IMR-90 (cell line): ENCODE measurements around the gene SMARCAD1. TPM values are rescaled to one million over a fixed set of nuclear protein-coding genes. Genes with fewer than 3 reads are reported as not detected.

ENCODE experiments used
- ATAC-seq: fragments of 200-7000 bp; cut with Tn5 transposase; 2 replicates; pipeline ENCODE4 v1.9.1; 2020; ENCODE audit warnings: low read depth, mild to moderate bottlenecking, moderate library complexity
- BruUV-seq: library from RNA; stranded (reverse); fragments of 400-500 nt; replicated peaks from 2 replicates; lab custom pipeline; 2021; lab: Mats Ljungman, UMichigan
- CTCF ChIA-PET: fragments of 300-600 bp; formaldehyde crosslinking; extraction: SDS; loops from one replicate; lab custom pipeline; 2021; ENCODE audit warnings: antibody characterized with exemption; lab: Yijun Ruan, JAX
- POLR2A ChIA-PET: fragments of 300-600 bp; sonication (Branson Sonifier 250); formaldehyde crosslinking; loops from one replicate; lab custom pipeline; 2022; ENCODE audit warnings: antibody characterized with exemption; ENCODE audit not compliant: unreplicated experiment; lab: Charles Lee
- DNase-seq: peaks from one replicate; pipeline ENCODE4 v3.0.0; 2013
- H2AFZ ChIP-seq: replicated peaks from 2 replicates; pipeline ENCODE3; 2013; ENCODE audit warnings: low read length, mild to moderate bottlenecking; ENCODE audit not compliant: poor library complexity
- H2AK5ac ChIP-seq: 2 replicates; pipeline ENCODE4 v1.6.1; 2013; ENCODE audit warnings: low read depth, low read length, inconsistent platforms
- H2AK9ac ChIP-seq: replicated peaks from 2 replicates; pipeline ENCODE3; 2013; ENCODE audit warnings: mild to moderate bottlenecking, low read depth, low read length, moderate library complexity; ENCODE audit not compliant: poor library complexity
- H2BK120ac ChIP-seq: 2 replicates; pipeline ENCODE4 v1.6.1; 2013; ENCODE audit warnings: low read depth, low read length, inconsistent platforms
- H2BK15ac ChIP-seq: 3 replicates; pipeline ENCODE4 v1.6.1; 2013; ENCODE audit warnings: low read depth, low read length, inconsistent platforms
- H2BK20ac ChIP-seq: 2 replicates; pipeline ENCODE4 v1.6.1; 2013; ENCODE audit warnings: low read depth, mild to moderate bottlenecking, inconsistent platforms, low read length, moderate library complexity
- H2BK5ac ChIP-seq: 2 replicates; pipeline ENCODE4 v1.6.1; 2013; ENCODE audit warnings: mild to moderate bottlenecking, low read depth, low read length, inconsistent platforms; ENCODE audit not compliant: poor library complexity, severe bottlenecking
- H3K14ac ChIP-seq: replicated peaks from 2 replicates; pipeline ENCODE4 v1.6.1; 2013; ENCODE audit warnings: low read depth, low read length, inconsistent platforms
- H3K18ac ChIP-seq: 2 replicates; pipeline ENCODE4 v1.6.1; 2013; ENCODE audit warnings: low read depth, low read length, control low read depth
- H3K23ac ChIP-seq: 2 replicates; pipeline ENCODE4 v1.6.1; 2013; ENCODE audit warnings: low read depth, low read length, inconsistent platforms
- H3K27ac ChIP-seq: 2 replicates; pipeline ENCODE4 v1.5.1; 2013; ENCODE audit warnings: mild to moderate bottlenecking, control low read depth, low read length; ENCODE audit not compliant: insufficient read depth
- H3K27me3 ChIP-seq: 2 replicates; pipeline ENCODE4 v1.6.1; 2013; ENCODE audit warnings: low read length; ENCODE audit not compliant: control insufficient read depth, insufficient read depth
- H3K36me3 ChIP-seq: 2 replicates; pipeline ENCODE4 v1.6.1; 2013; ENCODE audit warnings: low read length, mixed read lengths; ENCODE audit not compliant: control insufficient read depth, insufficient read depth
- H3K4ac ChIP-seq: 2 replicates; pipeline ENCODE4 v1.6.1; 2013; ENCODE audit warnings: low read depth, low read length, inconsistent platforms
- H3K4me1 ChIP-seq: 2 replicates; pipeline ENCODE4 v1.6.1; 2013; ENCODE audit warnings: low read length, mixed read lengths; ENCODE audit not compliant: control insufficient read depth, insufficient read depth
- H3K4me2 ChIP-seq: 2 replicates; pipeline ENCODE4 v1.6.1; 2013; ENCODE audit warnings: low read depth, mild to moderate bottlenecking, control low read depth, low read length, moderate library complexity
- H3K4me3 ChIP-seq: 2 replicates; pipeline ENCODE4 v1.5.1; 2013; ENCODE audit warnings: low read depth, mild to moderate bottlenecking, control low read depth, low read length, moderate library complexity; ENCODE audit not compliant: insufficient read depth
- H3K56ac ChIP-seq: 2 replicates; pipeline ENCODE4 v1.6.1; 2013; ENCODE audit warnings: low read length, inconsistent platforms; ENCODE audit not compliant: insufficient read depth; ENCODE audit errors: extremely low read depth
- H3K79me1 ChIP-seq, 2 experiments: 2 replicates each; pipeline ENCODE4 v1.6.1; 2013; ENCODE audit warnings: low read length in 2 of 2, inconsistent platforms in 1 of 2, low read depth in 1 of 2
- H3K9ac ChIP-seq: 2 replicates; pipeline ENCODE4 v1.6.1; 2013; ENCODE audit warnings: low read depth, low read length, control low read depth
- H3K9me1 ChIP-seq: 2 replicates; pipeline ENCODE4 v1.6.1; 2013; ENCODE audit warnings: low read length, inconsistent platforms; ENCODE audit not compliant: insufficient read depth
- H3K9me3 ChIP-seq: 2 replicates; pipeline ENCODE4 v1.6.1; 2013; ENCODE audit warnings: low read length; ENCODE audit not compliant: control insufficient read depth, insufficient read depth
- H4K20me1 ChIP-seq: 2 replicates; pipeline ENCODE4 v1.6.1; 2013; ENCODE audit warnings: low read length, inconsistent platforms; ENCODE audit not compliant: insufficient read depth
- H4K5ac ChIP-seq: 2 replicates; pipeline ENCODE4 v1.6.1; 2013; ENCODE audit warnings: mild to moderate bottlenecking, low read depth, low read length, control low read depth
- H4K8ac ChIP-seq, 2 experiments: 2 replicates each; pipeline ENCODE4 v1.6.1; 2013; ENCODE audit warnings: low read depth in 2 of 2, low read length in 2 of 2, control low read depth in 1 of 2, inconsistent platforms in 1 of 2
- H4K91ac ChIP-seq: 2 replicates; pipeline ENCODE4 v1.6.1; 2013; ENCODE audit warnings: low read depth, low read length, inconsistent platforms; ENCODE audit not compliant: insufficient read depth
- CHD1 ChIP-seq: IDR thresholded peaks from 2 replicates; pipeline ENCODE4 v1.6.1; 2012; ENCODE audit warnings: low read depth, low read length, improper control_type of control experiment
- MAFK ChIP-seq: IDR thresholded peaks from 2 replicates; pipeline ENCODE4 v1.6.1; 2012; ENCODE audit warnings: low read depth, low read length, improper control_type of control experiment
- MAZ ChIP-seq: IDR thresholded peaks from 2 replicates; pipeline ENCODE4 v1.6.1; 2012; ENCODE audit warnings: low read depth, mild to moderate bottlenecking, low read length, improper control_type of control experiment, moderate library complexity, borderline replicate concordance
- RAD21 ChIP-seq: IDR thresholded peaks from 2 replicates; pipeline ENCODE4 v1.6.1; 2012; ENCODE audit warnings: low read length, improper control_type of control experiment
- RCOR1 ChIP-seq: IDR thresholded peaks from 2 replicates; pipeline ENCODE4 v1.6.1; 2012; ENCODE audit warnings: mild to moderate bottlenecking, low read length, improper control_type of control experiment; ENCODE audit not compliant: insufficient replicate concordance
- RFX5 ChIP-seq: IDR thresholded peaks from 2 replicates; pipeline ENCODE4 v1.8.0; 2012; ENCODE audit warnings: low read depth, mild to moderate bottlenecking, low read length, moderate library complexity
- WGBS, 2 experiments: methylation state at CpG; one replicate each; pipeline versions ENCODE4 v1.1.5 to v1.1.7; 2013; ENCODE audit warnings: missing lambda C conversion rate in 2 of 2; ENCODE audit not compliant: insufficient read length in 1 of 2; ENCODE audit errors: extremely low coverage in 2 of 2; 5-methylcytosine and 5-hydroxymethylcytosine counted together
- dilution Hi-C: fragments of 300-500 bp; cut with HindIII; formaldehyde crosslinking; loops from one replicate; pipeline ENCODE4 v1.14.3; 2018; ENCODE audit warnings: low sequenced_read_pairs; ENCODE audit not compliant: unreplicated experiment
- in situ Hi-C: fragments of 300-500 bp; cut with MboI; formaldehyde crosslinking; loops from 3 replicates; pipeline ENCODE4 v1.14.3; 2019; ENCODE audit warnings: low sequenced_read_pairs, inconsistent platforms, mixed read lengths
- intact Hi-C: fragments of 100-400 bp; cut with micrococcal nuclease; formaldehyde crosslinking; loops from 2 replicates; pipeline ENCODE4 v1.10.0; 2022
- polyA plus RNA-seq, 3 experiments: library from polyadenylated mRNA; depleted of rRNA; stranded (reverse); fragments of >200 nt; gene quantifications; 2 replicates each; pipeline ENCODE4 v1.2.3, GENCODE V29; 2012; ENCODE audit warnings: low replicate concordance in 1 of 3
- total RNA-seq: library from RNA; depleted of rRNA; stranded (reverse); fragments of >200 nt; gene quantifications from 2 replicates; pipeline ENCODE4 v1.2.3, GENCODE V29; 2012

Gene SMARCAD1
- total and polyA plus RNA-seq, 2 of the 4 experiments (the other 2 are of a cell fraction): 12.3 to 35.3 TPM

GRCh38 chr4:94208918-94209317 is 1.3 kb downstream of the SMARCAD1 start:
- POLR2A ChIA-PET: no interaction called here
- Histone ChIP-seq H3K14ac (no peak overlapping the region), H3K9me1 (no peaks in the 10 kb centered on the region), H4K5ac (peak overlapping the region; percentile 35; the same call in 1 of the 2 replicates), H2AK9ac (no peak overlapping the region), H3K36me3 (peaks cover 7% of the 10 kb centered on the region), H3K4me3 (peak overlapping the region; percentile 69; the same call in 1 of the 2 replicates), H2AFZ (no peak overlapping the region), H3K9me3 (no peaks in the 10 kb centered on the region), H3K4ac (no peak overlapping the region), H2BK20ac (no peak overlapping the region), H2AK5ac (no peak overlapping the region), H2BK120ac (no peak overlapping the region), H3K27me3 (no peaks in the 10 kb centered on the region), H3K56ac (no peak overlapping the region), H3K4me2 (peak overlapping the region; percentile 94), H3K27ac (no peak overlapping the region), H4K8ac (peak overlapping the region in 1 of 2 experiments; percentile 78; a peak in 1 of 4 replicates), H4K91ac (no peak overlapping the region), H3K9ac (no peak overlapping the region; the same call in 1 of the 2 replicates), H3K18ac (no peak overlapping the region), H3K79me1 (peaks cover 22 to 23% of the 10 kb centered on the region in 2 experiments), H2BK5ac (no peak overlapping the region), H4K20me1 (no peaks in the 10 kb centered on the region), H2BK15ac (no peak overlapping the region), H3K23ac (peak overlapping the region; percentile 31), H3K4me1 (peaks cover 2% of the 10 kb centered on the region; the same call in 1 of the 2 replicates)
- no peak for TF ChIP-seq RFX5
- TF ChIP-seq RAD21: no peak
- no peak for TF ChIP-seq RCOR1
- no peak for TF ChIP-seq MAZ
- TF ChIP-seq CHD1: no peak
- TF ChIP-seq MAFK: peak; percentile 36; the same call in 1 of the 2 replicates
- CTCF ChIA-PET: interaction anchor here (0.6 kb wide), 1 partner anchor 806 kb away, joined by 4 read pairs; no protein-coding TSS in a partner anchor
- no TSS peak for BruUV-seq
- dilution Hi-C loops: no loop called here
- in situ Hi-C loops: no loop called here
- no peak for ATAC-seq
- intact Hi-C loops: no loop called here
- no CpG with 5 or more reads among the region's 1 CpG for WGBS, 2 experiments
- DNase-seq: no peak
